TTC549 (cell line): Measurements from ENCODE around the gene EDAR.

Source experiments
- FAIRE-seq: peaks from 2 replicates; lab custom pipeline; 2012; peaks lifted over from hg19 to GRCh38; lab: Jason Lieb, UNC

Gene EDAR

DNA sequence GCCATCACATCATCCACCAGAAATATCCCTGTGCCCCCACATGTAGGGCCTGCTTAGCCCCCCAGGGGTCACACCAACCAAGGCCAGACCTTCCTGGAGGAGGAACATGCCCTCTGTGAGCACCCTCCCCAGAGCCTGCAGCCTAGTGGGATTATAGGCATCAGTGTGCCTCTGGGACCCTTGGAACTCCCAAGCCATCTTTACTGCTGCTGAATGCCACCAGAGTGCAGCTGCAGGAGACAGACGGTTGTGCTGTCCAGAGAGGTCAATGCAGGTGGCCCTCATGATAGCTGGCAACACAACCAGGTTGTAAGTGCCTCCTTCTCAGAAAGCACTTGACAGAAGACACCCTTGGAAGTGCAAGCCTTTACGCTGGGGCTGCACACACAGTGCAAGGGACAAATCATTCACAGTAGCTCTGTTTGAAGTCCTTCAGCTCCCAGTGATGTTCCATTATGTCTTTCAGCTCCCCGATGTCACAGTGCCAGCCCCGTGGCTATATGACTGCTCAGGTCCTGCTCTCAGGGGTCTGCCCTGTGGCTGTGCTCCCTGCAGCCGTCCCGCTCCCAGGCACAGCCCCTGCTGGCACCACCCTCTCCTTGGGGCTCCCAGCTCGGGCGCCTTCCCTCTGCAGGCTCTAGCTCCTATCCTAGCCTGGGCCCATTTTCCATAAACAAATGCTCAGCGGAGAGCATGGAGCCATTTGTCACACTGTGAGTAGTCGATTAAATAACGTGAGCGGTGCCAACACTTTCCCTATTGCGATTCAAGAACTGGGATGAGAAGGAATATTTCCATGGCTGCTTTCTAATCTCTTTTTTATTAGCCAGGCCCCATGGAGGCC lies 65.1 kb downstream of the EDAR start:
- FAIRE-seq: no peak

GRCh38 chr2:108923019-108923700 lies 65.9 kb downstream of the EDAR start:
- no peak for FAIRE-seq

- FAIRE-seq: no peak
Observed at GRCh38 chr2:108922141-108922915, 66.7 kb downstream of the EDAR start.

GRCh38 chr2:108921096-108922030 lies 67.7 kb downstream of the EDAR start:
- FAIRE-seq: no peak

- FAIRE-seq: no peak
Observed at GRCh38 chr2:108920686-108921085, 68.3 kb downstream of the EDAR start.

- FAIRE-seq: no peak
Observed at GRCh38 chr2:108919571-108920373, 69.2 kb downstream of the EDAR start.

GRCh38 chr2:108918941-108919341 lies 70.1 kb downstream of the EDAR start:
- FAIRE-seq: no peak

DNA sequence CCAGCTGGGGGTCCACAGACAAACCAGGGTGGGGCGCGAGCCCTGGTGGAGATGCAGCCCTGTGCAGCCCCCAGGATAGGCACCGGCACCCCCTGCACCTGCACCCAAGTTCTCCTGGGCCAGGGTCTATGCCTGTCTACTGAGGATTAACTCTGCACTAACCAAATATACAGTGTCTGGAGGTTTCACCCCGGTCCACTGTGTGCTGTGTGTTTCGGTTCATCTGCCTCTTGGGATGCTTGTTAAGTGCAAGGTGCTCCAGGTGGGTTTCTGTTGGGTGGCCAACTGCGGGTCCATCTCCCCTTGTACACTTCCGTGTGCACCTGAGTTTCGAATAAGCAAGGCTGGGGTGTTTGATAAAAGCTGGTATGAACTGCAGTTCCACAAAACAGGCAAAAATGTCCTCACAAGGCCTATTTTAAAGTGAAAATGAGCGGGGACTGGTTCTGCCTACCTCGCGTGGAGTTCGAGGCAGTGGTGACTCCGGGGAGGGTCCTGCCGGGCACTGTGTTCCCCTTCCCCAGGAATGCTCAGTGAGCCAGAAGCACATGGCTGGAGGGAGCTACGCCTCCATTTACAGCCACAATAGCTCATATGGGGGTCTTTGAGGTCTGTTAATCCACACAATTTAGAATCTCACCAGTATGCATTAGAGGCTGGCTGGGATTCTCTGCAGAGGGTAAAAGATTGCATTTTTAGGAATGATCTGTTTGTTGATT lies 70.7 kb downstream of the EDAR start:
- no peak for FAIRE-seq

DNA sequence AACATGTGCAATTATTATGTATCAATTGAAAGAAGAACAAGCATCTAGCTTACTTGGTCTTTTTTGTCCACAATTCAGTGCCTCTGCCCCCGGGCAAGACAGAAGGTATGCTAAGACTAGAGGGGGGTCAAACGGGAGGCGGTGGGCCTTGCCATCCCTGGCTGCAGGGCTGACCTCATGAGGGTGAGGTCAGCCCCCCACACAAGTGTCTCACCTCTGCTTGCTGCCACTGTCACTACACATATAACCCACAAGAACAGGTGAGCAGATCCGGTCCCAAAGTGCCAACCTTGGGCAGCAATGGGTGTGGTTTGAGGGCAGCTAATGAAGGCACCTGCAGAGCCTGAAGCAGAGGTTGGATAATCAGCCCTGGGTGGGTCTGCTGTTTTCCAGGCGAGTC lies 71.5 kb downstream of the EDAR start:
- FAIRE-seq: no peak

GRCh38 chr2:108916796-108917421 lies 72.1 kb downstream of the EDAR start:
- FAIRE-seq: no peak

- FAIRE-seq: no peak
Observed at GRCh38 chr2:108916122-108916795, 72.8 kb downstream of the EDAR start.

GRCh38 chr2:108912629-108912902 lies 76.5 kb downstream of the EDAR start:
- FAIRE-seq: no peak

DNA sequence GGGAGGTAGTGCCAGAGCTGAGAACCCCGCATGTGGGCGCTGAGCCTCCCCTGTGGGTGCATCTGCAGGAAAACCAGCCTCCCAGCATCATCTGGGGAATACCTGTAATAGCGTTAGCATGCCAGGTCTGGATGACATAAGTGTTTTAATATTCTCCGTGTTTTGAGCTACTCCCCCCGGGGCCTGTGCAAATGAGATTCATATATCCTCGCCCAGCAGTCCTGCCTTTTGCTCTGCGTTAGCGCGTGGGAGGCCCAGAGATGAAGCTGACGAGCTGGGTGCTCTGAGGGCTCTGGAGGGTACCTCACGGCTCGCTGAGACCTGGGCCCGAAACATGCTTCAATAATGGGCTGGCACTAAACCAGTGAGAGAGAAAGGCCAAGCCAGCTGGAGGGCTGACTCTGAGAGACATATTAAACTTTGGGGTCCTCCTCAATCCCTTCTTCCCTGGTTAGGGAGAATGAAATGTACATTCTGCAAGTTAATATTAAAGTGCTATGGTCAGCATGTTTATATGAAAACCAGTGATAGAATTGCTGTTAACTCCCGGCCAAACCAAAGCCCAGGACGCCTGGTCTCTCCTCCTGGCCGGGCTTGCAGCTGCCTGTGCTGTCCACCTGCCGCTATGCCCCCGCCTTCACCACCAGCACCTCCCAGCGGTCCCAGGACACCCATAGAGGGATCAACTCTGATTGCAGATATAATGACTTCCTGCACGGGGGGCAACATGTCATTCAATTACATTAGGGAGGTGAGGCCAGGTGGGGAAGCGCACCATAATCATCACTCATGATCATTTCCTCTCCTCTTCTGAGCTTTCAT lies 77.0 kb downstream of the EDAR start:
- FAIRE-seq: no peak

- FAIRE-seq: no peak
Observed at GRCh38 chr2:108911401-108911800, 77.6 kb downstream of the EDAR start.

DNA sequence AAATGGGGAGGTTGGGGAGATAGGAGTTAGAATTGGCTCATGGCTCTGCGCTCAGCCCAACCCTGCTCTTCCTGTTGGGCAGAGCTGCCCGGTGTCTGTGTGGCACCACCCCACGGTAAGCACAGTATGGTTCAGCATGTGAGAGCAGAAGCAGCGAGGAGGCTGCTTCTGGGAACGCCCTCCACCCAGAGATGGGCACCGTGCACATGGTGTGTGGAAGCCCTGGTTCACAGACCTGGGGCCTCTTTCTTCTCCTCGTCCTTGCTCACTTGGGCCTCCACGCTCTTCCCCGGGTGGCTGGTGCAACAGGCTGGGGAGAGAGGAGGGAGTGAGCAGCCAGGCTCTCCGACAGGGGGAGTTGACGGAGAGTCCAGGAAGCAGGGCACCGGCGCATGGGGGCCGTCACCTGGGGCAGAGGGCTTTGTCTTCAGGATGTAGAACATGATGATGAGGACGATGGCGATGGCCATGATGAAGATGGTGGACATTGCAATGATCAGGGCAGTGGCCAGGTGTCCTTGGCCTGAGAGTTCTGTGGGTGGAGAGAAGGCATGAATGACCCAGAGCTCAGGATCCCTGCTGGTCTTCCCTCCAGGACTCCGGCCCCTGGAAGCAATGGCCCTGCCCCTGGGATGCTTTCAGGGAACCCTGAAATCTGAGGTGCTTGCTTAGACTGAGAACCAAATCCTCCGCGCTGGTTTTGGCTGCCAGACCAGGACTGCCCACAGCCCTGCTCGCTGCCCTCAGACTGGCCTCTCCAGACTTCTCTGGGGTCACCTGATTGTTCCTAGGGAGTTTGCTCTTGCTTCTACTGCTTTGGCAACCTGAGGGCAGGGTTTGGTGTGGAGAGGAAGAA lies 78.3 kb downstream of the EDAR start:
- FAIRE-seq: no peak

DNA sequence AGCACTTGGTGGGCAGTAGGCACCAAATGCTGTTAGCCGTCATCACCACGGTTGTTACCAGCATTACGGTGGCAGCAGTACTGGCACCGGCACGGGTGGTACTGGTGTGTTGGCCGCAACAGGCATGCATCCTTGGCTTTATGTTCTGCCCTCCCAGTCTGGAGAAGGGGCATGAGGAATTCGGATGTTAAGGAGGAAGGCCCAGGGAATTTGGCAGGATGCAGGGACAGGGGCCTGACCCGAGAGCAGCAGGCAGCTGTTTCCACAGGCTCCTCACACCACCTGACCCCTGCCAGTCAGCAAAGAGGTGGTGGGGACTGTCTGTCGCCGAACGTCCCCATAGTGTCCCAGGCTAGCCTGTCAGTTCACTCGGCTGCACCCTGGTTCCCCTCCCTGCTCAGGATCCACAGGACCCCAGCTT lies 79.0 kb downstream of the EDAR start:
- FAIRE-seq: no peak

DNA sequence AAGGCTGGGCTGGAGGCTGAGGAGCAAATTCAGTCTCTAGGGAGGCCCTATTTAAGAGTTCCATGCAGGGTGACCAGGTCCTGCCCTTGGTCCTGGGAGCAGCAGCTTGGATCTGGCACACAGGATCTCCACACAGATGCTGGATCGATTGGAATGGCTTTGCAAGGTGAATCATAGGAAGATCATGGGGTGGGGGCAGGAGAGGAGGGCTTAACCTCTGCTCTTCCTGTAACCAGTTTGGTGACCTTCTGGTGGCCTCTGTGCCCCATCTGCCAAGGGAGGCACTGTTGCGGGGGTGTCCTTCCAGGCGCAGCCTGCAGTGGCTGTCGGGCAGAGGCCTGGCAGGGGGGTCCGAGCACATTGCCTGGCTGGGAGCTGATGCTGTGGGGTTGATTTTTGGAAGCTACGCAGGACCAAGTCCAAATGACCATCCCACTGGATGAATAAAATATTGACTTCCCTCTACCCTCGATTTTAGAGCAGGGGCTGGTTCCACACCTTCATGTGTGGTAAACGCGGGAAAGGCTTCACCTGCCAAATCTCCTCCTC lies 79.7 kb downstream of the EDAR start:
- no peak for FAIRE-seq
